Neural cell (in vitro differentiated cells): ENCODE measurements around the gene BTD.

Experiments used
- TAF1 ChIP-seq: IDR thresholded peaks from 2 replicates; pipeline ENCODE4 v1.6.1; 2012; ENCODE audit warnings: low read depth
- TF ChIP-seq, protein P1 (sequence below): fragments of 450-650 bp; IDR thresholded peaks from 2 replicates; pipeline ENCODE4 v1.5.1; 2014; ENCODE audit warnings: antibody characterized with exemption, mild to moderate bottlenecking, moderate library complexity; ENCODE audit not compliant: poor library complexity, severe bottlenecking

DNA sequence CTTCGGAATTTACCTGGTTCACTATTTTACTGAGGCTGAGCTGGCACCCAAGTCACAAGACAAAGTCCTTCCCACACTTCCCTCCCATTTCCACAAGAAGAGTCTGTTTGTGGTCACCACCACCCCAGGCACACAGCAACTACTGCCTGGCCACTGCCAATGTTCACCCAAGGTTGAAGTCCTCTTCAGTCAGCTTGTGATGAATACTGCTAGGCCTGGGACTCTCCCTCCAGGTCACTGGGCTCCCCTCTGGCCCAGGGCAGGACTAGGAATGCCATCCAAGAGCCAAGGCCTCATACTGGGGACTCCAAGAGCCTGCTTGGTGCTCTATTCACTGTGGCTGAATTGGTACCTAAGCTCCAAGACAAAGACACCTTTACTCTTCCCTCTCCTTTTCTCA lies 49.6 kb upstream of the BTD start:
- TF ChIP-seq, protein P1, sequence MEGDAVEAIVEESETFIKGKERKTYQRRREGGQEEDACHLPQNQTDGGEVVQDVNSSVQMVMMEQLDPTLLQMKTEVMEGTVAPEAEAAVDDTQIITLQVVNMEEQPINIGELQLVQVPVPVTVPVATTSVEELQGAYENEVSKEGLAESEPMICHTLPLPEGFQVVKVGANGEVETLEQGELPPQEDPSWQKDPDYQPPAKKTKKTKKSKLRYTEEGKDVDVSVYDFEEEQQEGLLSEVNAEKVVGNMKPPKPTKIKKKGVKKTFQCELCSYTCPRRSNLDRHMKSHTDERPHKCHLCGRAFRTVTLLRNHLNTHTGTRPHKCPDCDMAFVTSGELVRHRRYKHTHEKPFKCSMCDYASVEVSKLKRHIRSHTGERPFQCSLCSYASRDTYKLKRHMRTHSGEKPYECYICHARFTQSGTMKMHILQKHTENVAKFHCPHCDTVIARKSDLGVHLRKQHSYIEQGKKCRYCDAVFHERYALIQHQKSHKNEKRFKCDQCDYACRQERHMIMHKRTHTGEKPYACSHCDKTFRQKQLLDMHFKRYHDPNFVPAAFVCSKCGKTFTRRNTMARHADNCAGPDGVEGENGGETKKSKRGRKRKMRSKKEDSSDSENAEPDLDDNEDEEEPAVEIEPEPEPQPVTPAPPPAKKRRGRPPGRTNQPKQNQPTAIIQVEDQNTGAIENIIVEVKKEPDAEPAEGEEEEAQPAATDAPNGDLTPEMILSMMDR, result no peak
- TF ChIP-seq TAF1, result no peak
